Stimulated activated effector memory CD8-positive, alpha-beta T cell treated with anti-CD3 and anti-CD28 coated beads, Interleukin-12 subunit alpha, Interleukin-12 subunit beta, amount 100 ng/mL, for 72 hours (primary cell): ENCODE results near the gene DBNDD2.
A peak's percentile ranks its signal among the peaks of the same experiment; 100 is the strongest.

Source experiments
- ATAC-seq: fragments of 150-1000 bp; cut with Tn5 transposase; 2 replicates; pipeline ENCODE4 v1.10.0; 2021
- DNase-seq, 2 donors: peaks; one replicate each; pipeline ENCODE4 v3.0.0; 2021 to 2022; ENCODE audit warnings: low spot score in 2 of 2
- H3K27ac Mint-ChIP-seq: one replicate; pipeline ENCODE4 v1.8.0; 2022; ENCODE audit warnings: mild to moderate bottlenecking, mixed read lengths
- H3K36me3 Mint-ChIP-seq: one replicate; pipeline ENCODE4 v1.8.0; 2022; ENCODE audit warnings: mild to moderate bottlenecking, mixed read lengths
- H3K4me1 Mint-ChIP-seq: one replicate; pipeline ENCODE4 v1.8.0; 2022; ENCODE audit warnings: mixed read lengths
- H3K4me3 Mint-ChIP-seq: one replicate; pipeline ENCODE4 v1.8.0; 2022; ENCODE audit warnings: mild to moderate bottlenecking, mixed read lengths
- H3K9me3 Mint-ChIP-seq: one replicate; pipeline ENCODE4 v1.8.0; 2022; ENCODE audit warnings: mixed read lengths

The DBNDD2 gene

DNA sequence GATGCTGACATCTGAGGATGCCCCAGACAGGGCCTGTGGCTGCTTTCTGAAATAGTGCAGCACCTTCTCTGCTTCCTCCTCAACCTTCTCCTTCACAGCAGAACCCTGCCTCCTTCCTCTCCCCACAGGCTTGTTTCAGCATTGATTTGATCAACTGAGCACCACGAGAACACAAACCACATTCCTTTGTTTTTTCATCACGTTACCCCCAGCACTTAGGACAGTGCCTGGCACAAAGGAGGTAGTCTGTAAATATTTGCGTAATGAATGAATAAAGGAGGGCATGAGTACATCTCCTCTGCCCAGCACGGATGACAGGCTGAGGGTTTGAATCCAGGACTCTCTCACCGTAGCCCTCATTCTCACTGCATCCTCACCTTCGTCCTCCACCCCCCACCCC is 40.2 kb downstream of the DBNDD2 start:
- no peak overlapping the region for H3K4me3 Mint-ChIP-seq
- no peaks in the 10 kb centered on the region for H3K9me3 Mint-ChIP-seq
- H3K36me3 Mint-ChIP-seq = no peaks in the 10 kb centered on the region
- ATAC-seq (no peak), DNase-seq (no peak)
- H3K27ac Mint-ChIP-seq = no peak overlapping the region
- H3K4me1 Mint-ChIP-seq = peaks cover 24% of the 10 kb centered on the region

DNA sequence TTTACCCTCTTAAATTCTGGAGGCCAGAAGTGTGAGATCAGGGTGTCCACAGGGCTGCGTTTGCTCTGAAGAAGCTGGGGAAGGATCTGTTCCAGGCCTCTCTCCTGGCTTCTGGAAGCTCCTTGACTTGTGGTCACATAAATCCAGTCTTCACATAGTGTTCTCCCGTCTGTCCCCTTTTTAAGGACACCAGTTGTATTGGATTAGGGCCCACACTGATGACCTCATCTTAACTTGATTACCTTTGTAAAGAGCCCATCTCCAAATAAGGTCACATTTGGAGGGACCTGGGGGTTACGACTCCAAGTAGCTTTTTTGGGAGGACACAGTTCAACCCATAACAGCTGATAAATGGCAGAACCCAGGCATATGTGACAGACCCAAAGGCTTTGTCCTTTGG is 41.4 kb downstream of the DBNDD2 start:
- Mint-ChIP-seq H3K9me3 (no peaks in the 10 kb centered on the region), H3K27ac (no peak overlapping the region), H3K4me1 (peaks cover 13% of the 10 kb centered on the region), H3K4me3 (no peak overlapping the region), H3K36me3 (no peaks in the 10 kb centered on the region)
- no peak for DNase-seq
- ATAC-seq = no peak

DNA sequence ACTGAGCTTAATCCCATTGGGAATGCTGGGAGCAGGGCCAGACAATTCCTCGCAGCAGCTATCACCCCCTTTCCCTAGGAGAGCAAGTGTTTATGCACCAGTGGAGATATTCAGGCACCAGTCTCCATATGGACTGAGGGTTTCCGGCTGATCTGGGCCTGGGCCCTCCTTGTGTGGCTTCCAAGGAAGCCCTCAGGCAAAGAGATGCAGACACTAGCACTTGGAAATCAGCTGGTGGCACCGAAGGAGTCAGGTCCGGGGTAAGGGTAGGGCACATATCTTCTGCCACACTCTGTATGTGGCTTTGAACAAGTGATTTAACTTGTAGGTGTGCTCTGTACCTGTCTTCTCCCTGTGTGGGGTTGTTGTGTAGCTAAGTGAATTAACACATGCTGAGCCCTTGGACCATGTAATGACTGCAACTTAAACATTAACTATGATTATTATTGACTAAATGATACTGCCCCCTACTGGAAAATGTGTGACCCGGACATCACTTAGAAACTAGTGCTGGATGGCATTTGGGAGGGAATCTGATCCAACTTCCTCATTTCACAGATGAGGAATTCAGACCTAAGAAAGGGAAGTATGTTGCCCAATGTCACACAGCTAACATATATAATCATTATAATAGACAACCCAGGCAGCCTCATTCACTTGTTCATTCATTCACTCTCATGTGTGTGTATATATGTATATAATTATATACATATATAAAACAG is 42.2 kb downstream of the DBNDD2 start:
- Mint-ChIP-seq H3K4me1 (peaks cover 6% of the 10 kb centered on the region), H3K27ac (no peak overlapping the region), H3K36me3 (no peaks in the 10 kb centered on the region), H3K9me3 (no peaks in the 10 kb centered on the region), H3K4me3 (no peak overlapping the region)
- ATAC-seq (peak; percentile 43), DNase-seq (no peak)

DNA sequence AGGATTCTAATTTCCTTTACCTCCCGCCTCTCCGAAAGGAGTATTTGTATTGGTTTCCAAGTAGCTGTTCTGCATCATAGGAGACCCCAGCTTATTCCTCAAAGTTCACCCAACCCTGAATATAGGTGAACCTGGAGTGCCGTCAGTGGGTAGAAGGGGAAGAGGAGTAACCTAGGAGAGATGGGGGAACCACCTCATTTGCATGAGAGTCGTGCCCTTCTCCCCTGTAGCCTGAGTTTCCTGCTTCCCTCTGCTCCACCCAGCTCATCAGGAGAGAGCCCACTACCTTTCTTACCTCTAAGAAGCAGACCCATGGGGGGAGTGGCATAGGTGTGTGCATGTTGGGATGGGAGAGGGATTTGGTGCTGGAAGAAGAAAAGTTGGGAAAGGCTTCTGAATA is 44.1 kb downstream of the DBNDD2 start:
- Mint-ChIP-seq H3K9me3 (no peaks in the 10 kb centered on the region), H3K4me3 (no peak overlapping the region), H3K27ac (no peak overlapping the region), H3K4me1 (no peaks in the 10 kb centered on the region), H3K36me3 (no peaks in the 10 kb centered on the region)
- ATAC-seq (no peak), DNase-seq (no peak)

DNA sequence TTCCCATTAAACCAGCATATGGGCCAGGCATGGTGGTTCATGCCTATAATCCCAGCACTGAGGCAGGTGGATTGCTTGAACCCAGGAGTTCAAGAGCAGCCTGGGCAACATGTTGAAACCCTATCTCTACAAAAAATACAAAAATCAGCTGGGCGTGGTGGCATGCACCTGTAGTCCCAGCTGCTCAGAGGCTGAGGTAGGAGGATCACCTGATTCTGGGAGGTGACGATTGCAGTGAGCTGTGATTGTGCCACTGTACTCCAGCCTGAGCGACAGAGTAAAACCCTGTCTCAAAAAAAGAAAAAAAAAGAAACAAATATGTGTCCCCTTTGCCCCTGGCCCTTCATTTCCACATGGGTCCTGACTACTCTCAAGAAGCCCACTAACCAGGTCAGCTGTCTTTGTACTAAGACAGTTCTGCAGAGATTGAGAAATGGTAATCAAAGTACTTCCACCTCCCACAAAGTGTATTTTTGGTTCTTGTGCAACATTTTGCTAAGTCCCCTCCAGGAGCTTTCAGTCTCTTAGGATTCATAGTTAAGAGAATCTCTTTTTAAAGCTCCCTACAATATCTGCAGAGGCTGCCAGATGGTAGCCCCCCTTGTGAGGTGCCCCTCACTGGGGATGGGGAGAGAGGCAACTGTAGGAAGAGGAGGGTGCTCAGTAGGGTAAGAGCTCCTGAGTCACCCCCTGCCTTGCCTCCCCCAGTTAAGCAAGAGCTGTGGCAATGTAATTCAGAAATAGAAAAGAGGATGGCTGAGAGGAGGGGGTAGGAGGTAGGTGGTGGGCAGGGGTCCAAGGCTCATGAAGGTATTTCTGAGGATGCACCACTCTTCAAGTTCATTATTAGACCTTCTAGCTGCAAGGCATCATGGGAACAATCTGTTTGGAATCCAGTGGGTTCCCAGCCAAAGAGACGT is 44.9 kb downstream of the DBNDD2 start:
- no peaks in the 10 kb centered on the region for H3K9me3 Mint-ChIP-seq
- H3K4me3 Mint-ChIP-seq = no peak overlapping the region
- H3K27ac Mint-ChIP-seq = no peak overlapping the region
- ATAC-seq (no peak), DNase-seq (no peak)
- H3K36me3 Mint-ChIP-seq = no peaks in the 10 kb centered on the region
- H3K4me1 Mint-ChIP-seq = no peaks in the 10 kb centered on the region

DNA sequence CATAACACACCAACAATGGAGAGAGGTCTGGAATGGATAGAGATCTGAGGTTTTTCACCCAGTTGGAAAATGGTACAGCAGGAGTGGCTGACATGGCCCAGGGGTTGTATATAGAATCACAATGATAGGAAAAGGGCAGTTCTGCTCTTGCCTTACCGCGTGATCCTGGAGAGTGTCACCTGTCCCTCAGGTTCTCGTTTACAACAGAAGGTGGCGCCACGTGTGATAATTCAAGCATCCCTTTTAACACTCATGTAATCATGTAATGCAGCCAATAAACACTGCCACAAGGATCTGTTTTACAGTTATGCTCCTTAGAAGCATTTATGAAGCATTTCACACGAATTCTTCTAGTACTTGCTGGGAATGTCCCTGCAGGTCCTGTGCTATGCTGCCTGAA is 48.5 kb downstream of the DBNDD2 start:
- no peak overlapping the region for H3K27ac Mint-ChIP-seq
- no peaks in the 10 kb centered on the region for H3K4me1 Mint-ChIP-seq
- ATAC-seq (peak; percentile 63), DNase-seq (peak in 1 of 2 donors; percentile 56)
- H3K9me3 Mint-ChIP-seq = no peaks in the 10 kb centered on the region
- H3K4me3 Mint-ChIP-seq = no peak overlapping the region
- H3K36me3 Mint-ChIP-seq = no peaks in the 10 kb centered on the region

DNA sequence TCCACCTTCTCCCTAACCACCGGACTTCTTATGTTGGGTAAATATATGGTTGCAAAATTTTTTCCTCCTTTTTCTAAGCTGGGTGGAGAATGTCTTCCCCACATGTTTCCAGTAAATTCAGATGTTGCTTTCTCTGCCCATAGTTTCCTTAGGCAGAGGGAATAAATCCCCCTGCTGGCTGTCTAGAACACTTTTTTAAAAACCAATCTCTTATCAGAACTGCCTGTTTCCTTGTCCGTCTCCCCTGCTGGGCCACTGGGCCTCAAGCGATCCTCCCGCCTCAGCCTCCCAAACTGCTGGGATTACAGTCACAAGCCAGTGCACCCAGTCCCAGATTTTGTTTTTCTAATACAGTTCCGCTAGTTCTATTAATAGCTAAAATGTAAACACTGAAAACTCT is 51.5 kb downstream of the DBNDD2 start:
- H3K9me3 Mint-ChIP-seq = no peaks in the 10 kb centered on the region
- ATAC-seq (no peak), DNase-seq (no peak)
- H3K27ac Mint-ChIP-seq = no peak overlapping the region
- H3K36me3 Mint-ChIP-seq = no peaks in the 10 kb centered on the region
- H3K4me1 Mint-ChIP-seq = no peaks in the 10 kb centered on the region
- H3K4me3 Mint-ChIP-seq = no peak overlapping the region
